Stimulated activated CD8-positive, alpha-beta memory T cell treated with anti-CD3 and anti-CD28 coated beads, Interleukin-7, amount 100 ng/mL, for 24 hours (primary cell): ENCODE measurements around the gene ENAH.
"Not testable (repeated sequence)": the region's sequence is repeated elsewhere in the genome, so short reads cannot be mapped to it uniquely, and the experiment has no call there.

Experiments
- DNase-seq: peaks from one replicate; pipeline ENCODE4 v3.0.0-alpha.2; 2020; ENCODE audit warnings: low read depth

Gene ENAH

DNA sequence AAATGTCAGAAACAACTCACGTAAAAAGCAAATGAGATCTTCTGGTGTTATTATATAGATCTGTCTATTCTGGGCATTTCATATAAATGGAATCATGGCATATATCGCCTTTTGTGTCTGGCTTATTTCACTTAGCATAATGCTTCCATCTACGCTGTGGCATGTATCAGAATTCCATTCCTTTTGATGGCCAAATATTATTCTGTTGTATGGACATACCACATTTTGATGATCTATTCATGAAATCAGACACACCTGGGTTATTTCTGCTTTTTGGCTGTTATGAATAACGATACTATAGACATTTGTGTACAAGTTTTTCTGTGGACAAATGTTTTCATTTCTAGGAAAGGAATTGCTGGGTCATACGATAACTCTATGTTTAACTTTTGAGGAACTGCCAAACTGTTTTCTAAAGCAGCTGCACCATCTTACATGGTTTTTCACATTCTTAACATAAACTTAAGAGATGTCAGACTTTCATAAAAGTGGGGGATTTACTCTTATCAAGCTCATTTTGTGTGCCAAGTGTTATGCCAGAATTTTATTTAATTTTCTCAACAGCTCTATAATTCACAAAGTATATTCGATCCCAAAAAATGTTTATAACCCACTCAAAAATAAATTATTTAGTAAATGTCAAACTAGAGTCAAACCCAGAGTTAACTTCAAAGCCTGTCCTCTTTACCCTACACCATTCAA is 7.6 kb downstream of the ENAH start:
- no peak for DNase-seq

DNA sequence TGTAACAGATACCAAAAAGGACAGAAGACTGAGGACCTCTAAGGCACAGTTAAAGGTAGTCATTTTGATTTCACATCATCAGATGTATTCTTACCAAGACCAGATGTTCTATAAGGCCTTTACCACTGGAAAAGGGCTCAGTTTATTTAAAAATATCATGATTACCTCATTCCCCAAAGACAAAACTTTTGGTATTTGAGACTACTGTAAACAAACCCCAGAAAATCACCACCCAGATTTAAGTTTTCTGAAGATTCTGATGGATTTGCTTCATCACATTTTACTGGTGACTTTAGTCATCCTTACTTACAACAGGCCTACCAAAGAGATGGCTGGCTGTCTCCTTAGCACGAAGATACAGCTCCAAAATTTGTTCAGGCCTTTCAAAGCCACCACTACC is 8.3 kb downstream of the ENAH start:
- DNase-seq: no peak

- no peak for DNase-seq
Observed at GRCh38 chr1:225642177-225642576, 10.7 kb downstream of the ENAH start.

GRCh38 chr1:225638853-225639252 is 14.1 kb downstream of the ENAH start:
- no peak for DNase-seq

DNA sequence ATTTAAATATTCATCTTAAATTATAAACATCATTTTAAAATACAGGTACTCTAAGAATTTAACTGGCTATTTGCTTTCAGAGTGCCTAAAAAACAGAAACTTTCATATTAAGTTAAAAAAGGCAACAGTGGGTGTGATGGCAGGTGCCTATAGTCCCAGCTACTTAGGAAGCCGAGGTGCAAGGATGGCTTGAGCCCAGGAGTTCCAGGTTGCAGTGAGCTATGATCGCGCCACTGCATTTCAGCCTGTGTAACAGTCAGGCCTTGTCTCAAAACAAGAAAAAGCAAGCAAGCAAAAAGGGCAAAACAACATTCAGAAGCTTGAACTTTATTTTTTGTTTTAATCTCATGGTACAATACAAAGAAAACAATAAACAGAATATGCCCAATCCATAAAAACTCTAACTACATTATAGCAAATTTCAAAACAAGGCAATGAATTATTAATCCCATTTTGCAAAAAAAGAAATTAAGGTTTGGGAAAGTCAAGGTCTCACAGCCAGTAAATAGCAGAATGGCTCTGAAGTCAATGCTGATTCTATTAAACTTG is 15.2 kb downstream of the ENAH start:
- DNase-seq: no peak

DNA sequence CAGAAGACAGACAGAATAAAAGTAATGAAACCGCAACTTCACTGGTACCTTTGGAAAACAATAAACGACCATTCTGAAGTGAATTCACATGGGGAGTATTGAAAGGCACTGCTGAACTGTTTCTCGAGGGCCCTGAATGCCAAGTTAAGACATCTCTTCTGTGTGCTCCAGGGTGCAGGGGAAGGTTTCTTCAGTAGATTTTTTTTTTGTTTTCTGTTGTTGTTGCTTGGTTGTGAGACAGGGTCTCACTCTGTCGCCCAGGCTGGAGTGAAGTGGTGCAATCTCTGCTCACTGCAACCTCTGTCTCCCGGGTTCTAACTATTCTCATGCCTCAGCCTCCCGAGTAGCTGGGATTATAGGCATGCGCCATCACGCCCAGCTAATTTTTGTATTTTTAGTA is 15.9 kb downstream of the ENAH start:
- DNase-seq: not testable (repeated sequence)

DNA sequence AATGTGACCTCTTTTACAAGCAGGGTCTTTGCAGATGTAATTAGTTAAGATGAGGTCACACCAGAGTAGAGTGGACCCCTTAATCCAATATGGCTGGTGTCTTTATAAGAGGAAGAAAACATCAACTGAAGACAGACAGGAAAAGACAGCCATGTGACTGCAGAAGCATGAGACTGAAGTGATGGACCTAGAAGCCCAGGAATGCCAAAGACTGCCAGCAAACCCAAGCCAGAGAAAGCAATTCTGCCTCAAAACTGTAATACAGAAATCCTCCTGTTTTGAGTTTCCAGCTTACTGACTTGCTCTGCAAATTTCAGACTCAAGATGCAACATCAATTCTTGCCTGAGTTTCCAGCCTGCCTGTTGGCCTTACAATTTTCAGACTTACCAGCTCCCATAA is 17.3 kb downstream of the ENAH start:
- DNase-seq: no peak

DNA sequence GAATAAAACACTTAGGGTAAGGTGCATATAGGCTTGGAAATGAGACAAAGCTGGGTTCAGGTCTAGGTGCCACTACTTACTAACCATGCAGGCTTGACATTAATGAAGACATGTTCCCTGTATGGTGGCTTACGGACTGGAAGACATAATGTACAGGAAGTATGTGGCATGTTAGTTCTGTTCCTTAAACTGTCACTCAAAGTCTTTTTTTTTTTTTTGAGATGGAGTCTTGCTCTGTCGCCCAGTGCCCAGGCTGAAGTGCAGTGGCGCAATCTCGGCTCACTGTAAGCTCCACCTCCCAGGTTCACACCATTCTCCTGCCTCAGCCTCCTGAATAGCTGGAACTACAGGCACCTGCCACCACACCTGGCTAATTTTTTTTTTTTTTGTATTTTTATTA is 20.1 kb downstream of the ENAH start:
- DNase-seq: not testable (repeated sequence)

- no peak for DNase-seq
Observed at GRCh38 chr1:225631021-225631663, 21.8 kb downstream of the ENAH start.

GRCh38 chr1:225629483-225629882 is 23.4 kb downstream of the ENAH start:
- no peak for DNase-seq

DNA sequence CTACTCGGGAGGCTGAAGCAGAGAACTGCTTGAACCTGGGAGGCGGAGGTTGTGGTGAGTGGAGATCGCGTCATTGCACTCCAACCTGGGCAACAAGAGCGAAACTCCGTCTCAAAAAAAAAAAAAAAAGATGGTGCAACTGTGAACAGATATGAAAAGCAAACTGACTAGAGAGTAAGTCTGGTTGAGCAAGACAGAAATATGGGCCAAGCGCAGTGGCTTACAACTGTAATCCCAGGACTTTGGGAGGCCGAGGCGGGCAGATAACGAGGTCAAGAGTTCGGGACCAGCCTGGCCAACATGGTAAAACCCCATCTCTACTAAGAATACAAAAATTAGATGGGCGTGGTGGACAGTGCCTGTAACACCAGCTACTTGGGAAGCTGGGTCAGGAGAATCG is 24.1 kb downstream of the ENAH start:
- DNase-seq: not testable (repeated sequence)

- no peak for DNase-seq
Observed at GRCh38 chr1:225627304-225627947, 25.5 kb downstream of the ENAH start.

- no peak for DNase-seq
Observed at GRCh38 chr1:225626698-225627097, 26.2 kb downstream of the ENAH start.

DNA sequence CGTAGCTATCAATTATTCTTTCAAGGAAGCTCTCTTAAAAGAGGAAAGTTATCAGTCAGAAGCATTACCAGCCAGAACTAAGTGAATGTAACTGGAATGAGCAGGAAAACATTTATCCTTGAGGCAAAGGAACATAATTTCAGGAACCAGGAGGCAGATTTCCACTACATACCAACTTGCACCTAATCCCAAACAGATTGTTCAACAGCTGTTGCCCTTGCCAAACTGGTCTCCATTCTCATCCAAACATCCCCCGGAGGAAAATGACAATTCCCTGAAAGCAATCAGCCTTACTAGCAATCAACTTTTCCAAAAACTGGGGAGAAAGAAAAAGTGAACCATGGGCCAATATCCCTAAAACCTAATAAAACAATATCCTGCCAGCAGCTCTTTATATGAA is 35.0 kb downstream of the ENAH start:
- no peak for DNase-seq

GRCh38 chr1:225617479-225617878 is 35.4 kb downstream of the ENAH start:
- DNase-seq: no peak

GRCh38 chr1:225615403-225615790 is 37.5 kb downstream of the ENAH start:
- DNase-seq: not testable (repeated sequence)

DNA sequence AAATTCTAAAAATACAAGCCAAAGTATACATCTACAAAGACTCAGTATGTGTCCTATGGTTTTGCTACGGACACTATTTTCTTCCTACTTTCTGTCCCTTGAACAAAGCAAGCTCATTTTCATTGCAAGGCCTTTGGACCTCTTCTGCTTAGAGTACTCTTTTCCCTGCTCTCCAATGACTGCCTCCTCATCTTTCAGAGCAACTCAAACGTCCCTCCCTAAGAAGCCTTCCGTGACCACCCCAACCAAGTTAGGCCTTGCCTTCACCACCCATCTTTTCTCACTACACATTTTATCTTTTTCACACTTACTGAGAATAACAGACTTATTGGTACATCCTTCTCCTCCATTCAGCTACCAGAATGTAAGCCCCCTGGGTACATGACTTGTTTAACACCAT is 39.9 kb downstream of the ENAH start:
- no peak for DNase-seq

- no peak for DNase-seq
Observed at GRCh38 chr1:225612287-225612686, 40.6 kb downstream of the ENAH start.

GRCh38 chr1:225611537-225612223 is 41.2 kb downstream of the ENAH start:
- no peak for DNase-seq

DNA sequence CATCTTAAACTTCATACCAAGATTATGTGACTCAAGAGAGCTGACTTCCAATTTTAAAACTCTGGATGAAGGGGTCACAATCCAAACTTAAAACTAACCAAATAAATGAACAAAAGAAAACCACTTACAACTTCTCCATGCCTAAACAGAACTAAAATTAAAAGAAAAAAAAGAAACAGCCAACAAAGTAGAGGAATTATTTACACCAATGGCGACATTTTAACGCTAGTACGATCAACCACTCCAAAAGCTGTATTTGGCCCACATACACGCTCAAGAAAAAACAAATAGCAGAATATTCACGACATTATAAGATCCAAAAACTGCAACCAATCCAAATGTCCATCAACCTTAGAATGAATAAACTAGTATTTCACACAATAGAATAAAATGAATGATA is 42.4 kb downstream of the ENAH start:
- no peak for DNase-seq

DNA sequence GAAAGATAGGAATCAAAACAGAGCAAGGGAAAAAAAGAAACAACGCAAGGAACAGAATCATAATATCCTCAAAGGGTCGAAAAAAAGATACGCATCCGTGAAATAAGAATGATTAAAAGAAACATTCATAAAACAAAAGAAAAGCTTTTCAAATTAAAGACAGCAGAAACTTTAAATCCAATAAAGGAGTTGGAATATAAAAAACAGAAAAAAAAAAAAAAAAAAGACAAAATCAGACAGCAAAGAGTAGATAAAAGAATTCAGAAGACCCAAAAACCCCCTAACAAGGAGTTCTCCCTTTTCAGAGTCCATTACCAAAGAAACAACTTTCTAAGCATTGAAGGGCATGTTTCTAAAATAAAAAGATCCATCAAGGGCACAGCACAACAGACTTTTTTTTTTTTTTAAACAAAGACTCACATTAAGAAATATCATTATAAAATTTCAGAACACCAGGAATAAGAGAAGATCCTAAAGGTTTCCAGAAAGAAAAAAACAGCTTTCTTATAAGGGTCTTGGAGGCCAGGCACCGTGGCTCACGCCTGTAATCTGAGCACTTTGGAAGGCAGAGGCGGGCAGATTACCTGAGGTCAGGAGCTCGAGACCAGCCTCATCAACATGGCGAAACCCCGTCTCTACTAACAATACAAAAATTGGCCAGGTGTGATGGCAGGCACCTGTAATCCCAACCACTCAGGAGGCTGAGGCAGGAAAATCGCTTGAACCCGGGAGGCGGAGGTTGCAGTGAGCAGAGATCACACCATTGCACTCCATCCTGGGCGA is 44.7 kb downstream of the ENAH start:
- no peak for DNase-seq

GRCh38 chr1:225607355-225607754 is 45.6 kb downstream of the ENAH start:
- no peak for DNase-seq
